Right lobe of liver (tissue), 6 donors: Measurements from ENCODE around the gene ADAMTS6. TPM values are rescaled to one million over a fixed set of nuclear protein-coding genes. Genes with fewer than 3 reads are reported as not detected.

Source experiments
- ATAC-seq, 4 donors: fragments of 200-7000 bp; cut with Tn5 transposase; one replicate each; pipeline ENCODE4 v1.9.1; 2020; ENCODE audit warnings: mild to moderate bottlenecking in 4 of 4, moderate library complexity in 4 of 4
- DNase-seq, 3 donors: peaks; one replicate each; pipeline ENCODE4 v3.0.0-alpha.2; 2020
- H3K27ac ChIP-seq, 3 donors: fragments of 200-600 bp; one replicate each; pipeline ENCODE4 v1.8.0; 2022
- H3K27me3 ChIP-seq, 2 donors: fragments of 200-600 bp; one replicate each; pipeline ENCODE4 v1.8.0; 2022
- H3K36me3 ChIP-seq, 4 donors: fragments of 200-600 bp; sonication (generic) in 1 of 4; one replicate each; pipeline versions ENCODE4 v1.5.1 to v1.8.0; 2017 to 2022; ENCODE audit warnings: control low read depth in 1 of 4
- H3K4me1 ChIP-seq, 4 donors: fragments of 200-600 bp; sonication (generic) in 1 of 4; one replicate each; pipeline versions ENCODE4 v1.5.1 to v1.8.0; 2017 to 2022; ENCODE audit warnings: control low read depth in 1 of 4
- H3K4me3 ChIP-seq, 3 donors: fragments of 200-600 bp; one replicate each; pipeline ENCODE4 v1.8.0; 2022
- H3K9me3 ChIP-seq, 4 donors: fragments of 200-600 bp; sonication (generic) in 1 of 4; one replicate each; pipeline versions ENCODE4 v1.5.1 to v1.8.0; 2017 to 2022; ENCODE audit warnings: control low read depth in 1 of 4
- POLR2A ChIP-seq: fragments of 450-650 bp; IDR thresholded peaks from one replicate; pipeline ENCODE4 v1.6.1; 2017; ENCODE audit warnings: antibody characterized with exemption, mild to moderate bottlenecking
- WGBS: methylation state at CpG from one replicate; pipeline ENCODE4 v1.1.6; 2018; ENCODE audit warnings: low coverage, low lambda C conversion rate; ENCODE audit not compliant: insufficient coverage; ENCODE audit errors: missing lambda C conversion rate; 5-methylcytosine and 5-hydroxymethylcytosine counted together
- intact Hi-C, 2 donors: fragments of 100-400 bp; cut with DNase I; formaldehyde crosslinking; loops; one replicate each; pipeline versions ENCODE4 v1.11.2 to v1.14.1; 2022
- total RNA-seq, 6 experiments: library from RNA; depleted of rRNA in 2 of 6; stranded (reverse); fragments of >200 nt in 2 of 6; fragmentation: NEBNext Ultra II Directional in 3 of 6; extraction: Animal tissue kit (Norgen Biotek cat#: 25700) in 3 of 6; gene quantifications; one replicate each; pipeline versions ENCODE4 v1.1.0 to v1.2.4, GENCODE V29; 2016 to 2023
- TF ChIP-seq, protein P1 (sequence below), 4 donors: fragments of 200-600 bp in 3 of 4; fragments of 450-650 bp in 1 of 4; IDR thresholded peaks; one replicate each; pipeline versions ENCODE4 v1.5.1 to v1.8.0; 2016 to 2022; ENCODE audit warnings: antibody characterized with exemption in 4 of 4, mild to moderate bottlenecking in 2 of 4
- donor health status: DM: no; HTN: yes; CAD: no.
- donor health status: DM: no; HTN: no; CAD: no.
- donor health status: DM: no; HTN: no; CAD: no.
- donor health status: DM: no; HTN: yes; CAD: no.
- donor health status: DM: no; HTN: yes; CAD: no.

Gene ADAMTS6
- total RNA-seq, 6 experiments from 2014 or later = 0.17 to 0.56 (median 0.40) TPM

DNA sequence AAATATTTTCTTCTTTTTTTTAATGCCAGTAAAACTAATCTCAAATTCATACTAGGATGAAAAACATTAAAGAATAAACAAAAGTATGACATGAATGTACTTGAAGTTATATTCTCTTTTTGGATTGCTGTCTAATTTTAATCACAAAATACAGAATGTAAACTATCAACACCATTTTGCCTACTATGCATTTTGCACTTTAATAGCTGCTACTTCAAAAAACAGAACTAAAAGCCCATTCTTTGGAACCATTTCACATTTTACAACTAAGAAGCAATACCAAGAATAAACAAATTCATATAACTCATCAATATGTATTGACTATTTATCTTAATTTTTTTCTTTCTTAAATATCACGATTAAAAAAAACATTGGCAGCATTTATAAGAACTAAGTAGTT is 58.1 kb downstream of the ADAMTS6 start:
- Histone ChIP-seq H3K4me3 (no peak overlapping the region), H3K36me3 (no peaks in the 10 kb centered on the region), H3K9me3 (no peaks in the 10 kb centered on the region), H3K27ac (no peak overlapping the region), H3K4me1 (no peaks in the 10 kb centered on the region), H3K27me3 (no peaks in the 10 kb centered on the region)
- TF ChIP-seq, protein P1, sequence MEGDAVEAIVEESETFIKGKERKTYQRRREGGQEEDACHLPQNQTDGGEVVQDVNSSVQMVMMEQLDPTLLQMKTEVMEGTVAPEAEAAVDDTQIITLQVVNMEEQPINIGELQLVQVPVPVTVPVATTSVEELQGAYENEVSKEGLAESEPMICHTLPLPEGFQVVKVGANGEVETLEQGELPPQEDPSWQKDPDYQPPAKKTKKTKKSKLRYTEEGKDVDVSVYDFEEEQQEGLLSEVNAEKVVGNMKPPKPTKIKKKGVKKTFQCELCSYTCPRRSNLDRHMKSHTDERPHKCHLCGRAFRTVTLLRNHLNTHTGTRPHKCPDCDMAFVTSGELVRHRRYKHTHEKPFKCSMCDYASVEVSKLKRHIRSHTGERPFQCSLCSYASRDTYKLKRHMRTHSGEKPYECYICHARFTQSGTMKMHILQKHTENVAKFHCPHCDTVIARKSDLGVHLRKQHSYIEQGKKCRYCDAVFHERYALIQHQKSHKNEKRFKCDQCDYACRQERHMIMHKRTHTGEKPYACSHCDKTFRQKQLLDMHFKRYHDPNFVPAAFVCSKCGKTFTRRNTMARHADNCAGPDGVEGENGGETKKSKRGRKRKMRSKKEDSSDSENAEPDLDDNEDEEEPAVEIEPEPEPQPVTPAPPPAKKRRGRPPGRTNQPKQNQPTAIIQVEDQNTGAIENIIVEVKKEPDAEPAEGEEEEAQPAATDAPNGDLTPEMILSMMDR (IDR thresholded peaks at IDR 0.05) = no peak
- intact Hi-C loops = no loop called here
- ATAC-seq = no peak
- DNase-seq = no peak
- 64% methylated on average over 1 of the region's 1 CpG for WGBS

DNA sequence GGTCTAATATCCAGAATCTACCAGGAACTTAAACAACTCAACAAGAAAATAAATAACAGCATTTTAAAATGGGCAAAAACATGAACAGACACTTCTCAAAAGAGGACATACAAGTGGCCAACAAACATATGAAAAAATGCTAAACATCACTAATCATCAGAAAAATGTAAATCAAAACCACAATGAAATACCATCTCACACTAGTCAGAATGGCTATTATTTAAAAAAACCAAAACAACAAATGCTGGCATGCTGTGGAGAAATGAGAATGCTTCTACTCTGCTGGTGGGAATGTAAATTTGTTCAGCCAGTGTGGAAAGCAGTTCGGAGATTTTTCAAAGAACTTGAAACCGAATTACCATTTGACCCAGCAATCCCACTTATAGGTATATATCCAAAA is 63.1 kb downstream of the ADAMTS6 start:
- Histone ChIP-seq H3K27ac (no peak overlapping the region), H3K9me3 (no peaks in the 10 kb centered on the region), H3K36me3 (no peaks in the 10 kb centered on the region), H3K27me3 (no peaks in the 10 kb centered on the region), H3K4me1 (peaks cover 0 to under 1% (median 0%) of the 10 kb centered on the region in 4 donors), H3K4me3 (no peak overlapping the region)
- ATAC-seq (no peak), DNase-seq (no peak)
- no peak for TF ChIP-seq POLR2A
- TF ChIP-seq, protein P1 (IDR thresholded peaks at IDR 0.05) = no peak
- 83% methylated on average over 2 of the region's 2 CpGs for WGBS
- intact Hi-C loops = no loop called here

DNA sequence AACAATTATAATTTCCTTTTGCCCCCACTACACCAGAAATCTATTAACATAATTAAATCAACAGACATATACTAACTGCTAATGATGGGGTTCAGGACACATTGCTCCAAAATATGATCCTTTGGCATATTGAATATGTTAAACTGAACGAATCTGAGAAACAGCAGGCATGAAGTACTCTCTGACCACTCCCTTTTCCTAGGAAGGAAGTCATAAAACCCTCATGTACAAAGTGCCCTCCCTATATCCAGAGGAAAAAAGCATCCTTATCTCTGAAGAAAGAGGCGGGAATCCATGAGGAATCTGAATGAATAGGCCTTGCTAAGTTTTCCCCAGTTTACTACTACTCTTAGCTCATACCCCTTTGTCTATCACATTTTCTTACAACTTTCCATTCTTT is 67.9 kb downstream of the ADAMTS6 start:
- H3K4me3 ChIP-seq = no peak overlapping the region
- H3K9me3 ChIP-seq = no peaks in the 10 kb centered on the region
- ATAC-seq = no peak
- H3K36me3 ChIP-seq = no peaks in the 10 kb centered on the region
- 69% methylated on average over 2 of the region's 2 CpGs for WGBS
- peaks cover 0 to 11% (median 0%) of the 10 kb centered on the region in 4 donors for H3K4me1 ChIP-seq
- intact Hi-C loops = no loop called here
- DNase-seq = no peak
- no peaks in the 10 kb centered on the region for H3K27me3 ChIP-seq
- no peak overlapping the region for H3K27ac ChIP-seq
- TF ChIP-seq, protein P1 (IDR thresholded peaks at IDR 0.05) = no peak
- TF ChIP-seq POLR2A = no peak

DNA sequence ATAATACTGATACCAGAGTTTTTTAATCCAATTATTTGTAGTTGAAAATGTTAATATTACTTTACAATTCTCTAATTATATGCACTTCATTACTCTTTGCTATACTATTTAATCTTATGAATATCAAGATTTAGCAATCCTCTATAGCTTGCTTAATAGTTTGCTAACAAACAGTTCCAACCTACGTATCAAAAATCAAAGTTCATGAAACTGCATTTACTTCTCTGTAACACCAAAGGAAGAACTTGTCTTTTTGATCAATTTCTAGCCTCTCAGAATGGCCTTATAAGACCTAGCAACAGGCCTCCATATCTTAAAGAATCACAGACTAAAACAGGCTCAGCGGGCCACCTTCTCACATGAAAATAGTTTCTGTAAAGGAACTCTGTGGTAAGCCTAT is 68.9 kb downstream of the ADAMTS6 start:
- DNase-seq (no peak), ATAC-seq (peak; percentile 54 to 85 (median 74))
- Histone ChIP-seq H3K9me3 (no peaks in the 10 kb centered on the region), H3K27ac (peak overlapping the region in 2 of 3 donors; percentile 42 to 47), H3K4me3 (no peak overlapping the region), H3K4me1 (peaks cover 0 to 11% (median 0%) of the 10 kb centered on the region in 4 donors), H3K36me3 (no peaks in the 10 kb centered on the region), H3K27me3 (no peaks in the 10 kb centered on the region)
- TF ChIP-seq, protein P1 (IDR thresholded peaks at IDR 0.05) = no peak
- no peak for TF ChIP-seq POLR2A
- intact Hi-C loops = no loop called here
- WGBS = 75% methylated on average over 2 of the region's 2 CpGs

DNA sequence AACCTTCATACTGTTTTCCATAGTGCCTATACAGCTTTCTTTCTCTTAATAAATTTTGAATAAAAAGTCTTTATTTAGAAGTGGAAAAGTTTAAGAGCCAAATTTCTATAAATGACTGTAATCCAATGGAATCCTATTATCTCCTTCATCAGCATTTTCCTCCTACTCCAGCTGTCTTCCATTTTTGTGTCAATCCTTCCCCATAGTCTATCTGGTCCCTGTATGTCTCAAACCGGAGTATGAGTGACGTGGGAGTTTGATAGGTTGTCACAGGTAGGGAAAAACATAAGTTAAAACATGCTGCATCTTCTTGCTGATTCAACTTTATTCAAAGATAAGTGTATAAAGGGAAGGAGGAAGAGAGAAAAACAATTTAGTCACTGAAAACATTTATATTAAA is 70.4 kb downstream of the ADAMTS6 start:
- no peak overlapping the region for H3K27ac ChIP-seq
- ATAC-seq (no peak), DNase-seq (no peak)
- TF ChIP-seq, protein P1 (IDR thresholded peaks at IDR 0.05) = no peak
- TF ChIP-seq POLR2A = no peak
- intact Hi-C loops = no loop called here
- no peaks in the 10 kb centered on the region for H3K27me3 ChIP-seq
- WGBS = 100% methylated on average over 2 of the region's 2 CpGs
- peaks cover 0 to 11% (median 0%) of the 10 kb centered on the region in 4 donors for H3K4me1 ChIP-seq
- no peaks in the 10 kb centered on the region for H3K9me3 ChIP-seq
- H3K4me3 ChIP-seq = no peak overlapping the region
- no peaks in the 10 kb centered on the region for H3K36me3 ChIP-seq
